CD4-positive, CD25-positive, alpha-beta regulatory T cell (primary cell): ENCODE results near the gene AKT1. TPM values are rescaled to one million over a fixed set of nuclear protein-coding genes. Genes with fewer than 3 reads are reported as not detected.

Experiments
- ATAC-seq, 2 donors: fragments of 150-1000 bp; cut with Tn5 transposase; one replicate each; pipeline ENCODE4 v1.10.0; 2021; ENCODE audit warnings: low read depth in 2 of 2, moderate number of reproducible peaks in 2 of 2, moderate library complexity in 1 of 2
- DNase-seq, 3 donors: peaks; one replicate each; pipeline versions ENCODE4 v3.0.0 to v3.0.0-alpha.2; 2012 to 2022; ENCODE audit warnings: mixed read lengths in 1 of 3
- H3K27ac ChIP-seq: one replicate; pipeline ENCODE4 v1.7.0; 2013; ENCODE audit warnings: mild to moderate bottlenecking, low read length; ENCODE audit not compliant: insufficient read depth, poor library complexity, severe bottlenecking
- H3K27me3 ChIP-seq: one replicate; pipeline ENCODE4 v1.7.0; 2013; ENCODE audit warnings: low read length; ENCODE audit not compliant: control insufficient read depth, insufficient read depth
- H3K36me3 ChIP-seq: one replicate; pipeline ENCODE4 v1.7.0; 2013; ENCODE audit warnings: mild to moderate bottlenecking, low read length, moderate library complexity; ENCODE audit not compliant: control insufficient read depth, insufficient read depth
- H3K4me1 ChIP-seq: 2 replicates; pipeline ENCODE4 v1.7.0; 2013; ENCODE audit warnings: mild to moderate bottlenecking, low read length; ENCODE audit not compliant: insufficient read depth, control insufficient read depth, poor library complexity, severe bottlenecking
- H3K4me3 ChIP-seq: one replicate; pipeline ENCODE4 v1.7.0; 2013; ENCODE audit warnings: low read depth, mild to moderate bottlenecking, low read length, moderate library complexity
- H3K9me3 ChIP-seq, 2 experiments: 1 replicate in 1 of 2; 2 replicates in 1 of 2; pipeline ENCODE4 v1.7.0; 2013; ENCODE audit warnings: low read length in 2 of 2, mild to moderate bottlenecking in 1 of 2, moderate library complexity in 1 of 2; ENCODE audit not compliant: control insufficient read depth in 2 of 2
- H3K27ac Mint-ChIP-seq, 3 donors: one replicate each; pipeline ENCODE4 v1.8.0; 2020 to 2022; ENCODE audit warnings: mild to moderate bottlenecking in 3 of 3, mixed read lengths in 3 of 3, moderate library complexity in 2 of 3
- H3K27me3 Mint-ChIP-seq: one replicate; pipeline ENCODE4 v1.8.0; 2022; ENCODE audit warnings: mild to moderate bottlenecking, mixed read lengths
- H3K36me3 Mint-ChIP-seq: one replicate; pipeline ENCODE4 v1.8.0; 2020; ENCODE audit warnings: mixed read lengths
- H3K4me1 Mint-ChIP-seq, 4 donors: one replicate each; pipeline ENCODE4 v1.8.0; 2020 to 2022; ENCODE audit warnings: mixed read lengths in 4 of 4, mild to moderate bottlenecking in 1 of 4
- H3K4me3 Mint-ChIP-seq, 4 donors: one replicate each; pipeline ENCODE4 v1.8.0; 2020 to 2022; ENCODE audit warnings: mild to moderate bottlenecking in 4 of 4, mixed read lengths in 4 of 4, moderate library complexity in 3 of 4
- H3K9me3 Mint-ChIP-seq, 7 donors: one replicate each; pipeline ENCODE4 v1.8.0; 2020 to 2022; ENCODE audit warnings: mixed read lengths in 7 of 7, mild to moderate bottlenecking in 3 of 7, moderate library complexity in 2 of 7
- polyA plus RNA-seq, 4 donors: library from polyadenylated mRNA; unstranded; fragments of 300-500 nt; fragmentation: Illumina TruSeq; gene quantifications; one replicate each; pipeline ENCODE4 v1.2.3, GENCODE V29; 2021
- total RNA-seq: library from RNA; stranded (reverse); gene quantifications from one replicate; pipeline ENCODE4 v1.2.3, GENCODE V29; 2022

Gene AKT1
- total and polyA plus RNA-seq, 5 donors from 2014 or later, result 6.3 to 86.0 (median 16.5) TPM

GRCh38 chr14:104776961-104777807 is 18.4 kb downstream of the AKT1 start:
- no peak overlapping the region for H3K27ac Mint-ChIP-seq

GRCh38 chr14:104776481-104776880 is 19.1 kb downstream of the AKT1 start:
- ATAC-seq (no peak), DNase-seq (no peak)
- Mint-ChIP-seq H3K36me3 (peaks cover 6% of the 10 kb centered on the region), H3K4me1 (no peaks in the 10 kb centered on the region), H3K27me3 (no peaks in the 10 kb centered on the region), H3K4me3 (no peak overlapping the region), H3K27ac (no peak overlapping the region), H3K9me3 (no peaks in the 10 kb centered on the region)
- H3K27me3 ChIP-seq, result no peaks in the 10 kb centered on the region
- H3K9me3 ChIP-seq, result no peaks in the 10 kb centered on the region
- no peaks in the 10 kb centered on the region for H3K4me1 ChIP-seq
- peaks cover 21% of the 10 kb centered on the region for H3K36me3 ChIP-seq
- H3K27ac ChIP-seq, result no peak overlapping the region
- no peak overlapping the region for H3K4me3 ChIP-seq

More at GRCh38 chr14:104776961-104777807, 18.4 kb downstream of the AKT1 start:
- Histone ChIP-seq H3K4me3 (no peak overlapping the region), H3K9me3 (no peaks in the 10 kb centered on the region), H3K4me1 (no peaks in the 10 kb centered on the region), H3K36me3 (peaks cover 14% of the 10 kb centered on the region), H3K27me3 (no peaks in the 10 kb centered on the region), H3K27ac (no peak overlapping the region)
- Mint-ChIP-seq H3K9me3 (no peaks in the 10 kb centered on the region), H3K4me1 (no peaks in the 10 kb centered on the region), H3K27me3 (no peaks in the 10 kb centered on the region), H3K36me3 (peaks cover 3% of the 10 kb centered on the region), H3K4me3 (no peak overlapping the region)
- DNase-seq (no peak), ATAC-seq (no peak)

GRCh38 chr14:104775073-104775489 is 20.5 kb downstream of the AKT1 start:
- Histone ChIP-seq H3K9me3 (no peaks in the 10 kb centered on the region), H3K4me1 (no peaks in the 10 kb centered on the region), H3K27ac (no peak overlapping the region), H3K27me3 (no peaks in the 10 kb centered on the region), H3K36me3 (peaks cover 26% of the 10 kb centered on the region), H3K4me3 (no peak overlapping the region)
- no peak for DNase-seq
- no peak overlapping the region for H3K4me3 Mint-ChIP-seq
- peaks cover 15% of the 10 kb centered on the region for H3K36me3 Mint-ChIP-seq
- no peak overlapping the region for H3K27ac Mint-ChIP-seq
- peaks cover 0 to 2% (median 0%) of the 10 kb centered on the region in 4 donors for H3K4me1 Mint-ChIP-seq
- no peaks in the 10 kb centered on the region for H3K27me3 Mint-ChIP-seq
- no peak for ATAC-seq
- no peaks in the 10 kb centered on the region for H3K9me3 Mint-ChIP-seq

- Mint-ChIP-seq H3K9me3 (no peaks in the 10 kb centered on the region), H3K36me3 (peaks cover 19% of the 10 kb centered on the region), H3K4me3 (no peak overlapping the region), H3K27ac (no peak overlapping the region), H3K27me3 (no peaks in the 10 kb centered on the region), H3K4me1 (peaks cover 0 to 5% (median 0%) of the 10 kb centered on the region in 4 donors)
- no peak for DNase-seq
- Histone ChIP-seq H3K36me3 (peaks cover 26% of the 10 kb centered on the region), H3K9me3 (no peaks in the 10 kb centered on the region), H3K4me1 (no peaks in the 10 kb centered on the region), H3K27ac (no peak overlapping the region), H3K4me3 (no peak overlapping the region), H3K27me3 (no peaks in the 10 kb centered on the region)
- ATAC-seq, result no peak
These were observed 21.0 kb downstream of the AKT1 start for GRCh38 chr14:104774453-104775072.

DNA sequence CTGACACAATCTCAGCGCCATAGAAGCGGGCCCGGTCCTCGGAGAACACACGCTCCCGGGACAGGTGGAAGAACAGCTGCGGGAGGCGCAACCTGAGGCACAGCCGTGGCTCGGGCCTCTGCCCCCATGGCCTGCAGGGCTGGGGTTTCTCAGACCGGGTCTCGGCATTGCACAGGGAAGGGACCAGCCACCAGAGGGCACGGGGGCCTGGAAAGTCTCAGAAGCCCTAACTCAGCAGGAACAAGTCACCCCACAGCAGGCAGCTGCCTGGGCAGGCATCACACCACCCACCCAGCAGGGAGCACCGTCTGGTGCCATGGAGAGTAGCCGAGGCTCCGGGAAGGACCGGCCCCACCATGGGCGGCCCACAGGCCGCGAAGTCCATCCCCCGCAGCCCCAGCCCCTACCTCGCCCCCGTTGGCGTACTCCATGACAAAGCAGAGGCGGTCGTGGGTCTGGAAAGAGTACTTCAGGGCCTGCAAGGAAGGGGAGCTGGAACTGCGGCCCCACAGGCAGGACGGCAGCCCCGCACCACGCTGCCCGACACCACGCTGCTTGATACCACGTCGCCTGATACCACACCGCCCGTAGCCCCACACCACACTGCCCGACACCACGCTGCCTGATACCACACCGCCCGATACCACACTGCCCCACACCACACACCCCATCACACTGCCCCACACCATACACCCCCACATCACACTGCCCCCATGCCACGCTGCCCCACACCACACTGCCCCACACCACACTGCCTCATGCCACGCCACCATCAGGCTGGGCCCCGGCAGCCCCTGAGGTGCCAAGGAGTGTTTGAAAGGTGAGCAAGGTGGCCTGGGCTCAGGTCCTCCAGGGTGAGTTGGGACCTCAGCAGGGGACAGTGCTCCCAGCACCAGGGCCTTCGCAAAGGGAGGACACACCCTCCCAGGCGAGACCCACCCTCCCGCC is 21.8 kb downstream of the AKT1 start:
- Mint-ChIP-seq H3K27ac (no peak overlapping the region), H3K27me3 (no peaks in the 10 kb centered on the region), H3K36me3 (peaks cover 19% of the 10 kb centered on the region), H3K9me3 (no peaks in the 10 kb centered on the region), H3K4me3 (no peak overlapping the region), H3K4me1 (peaks cover 0 to 8% (median 0%) of the 10 kb centered on the region in 4 donors)
- no peak overlapping the region for H3K27ac ChIP-seq
- H3K4me3 ChIP-seq, result no peak overlapping the region
- no peaks in the 10 kb centered on the region for H3K9me3 ChIP-seq
- peaks cover 26% of the 10 kb centered on the region for H3K36me3 ChIP-seq
- H3K4me1 ChIP-seq, result peaks cover 2% of the 10 kb centered on the region
- no peak for ATAC-seq
- DNase-seq, result no peak
- H3K27me3 ChIP-seq, result no peaks in the 10 kb centered on the region

DNA sequence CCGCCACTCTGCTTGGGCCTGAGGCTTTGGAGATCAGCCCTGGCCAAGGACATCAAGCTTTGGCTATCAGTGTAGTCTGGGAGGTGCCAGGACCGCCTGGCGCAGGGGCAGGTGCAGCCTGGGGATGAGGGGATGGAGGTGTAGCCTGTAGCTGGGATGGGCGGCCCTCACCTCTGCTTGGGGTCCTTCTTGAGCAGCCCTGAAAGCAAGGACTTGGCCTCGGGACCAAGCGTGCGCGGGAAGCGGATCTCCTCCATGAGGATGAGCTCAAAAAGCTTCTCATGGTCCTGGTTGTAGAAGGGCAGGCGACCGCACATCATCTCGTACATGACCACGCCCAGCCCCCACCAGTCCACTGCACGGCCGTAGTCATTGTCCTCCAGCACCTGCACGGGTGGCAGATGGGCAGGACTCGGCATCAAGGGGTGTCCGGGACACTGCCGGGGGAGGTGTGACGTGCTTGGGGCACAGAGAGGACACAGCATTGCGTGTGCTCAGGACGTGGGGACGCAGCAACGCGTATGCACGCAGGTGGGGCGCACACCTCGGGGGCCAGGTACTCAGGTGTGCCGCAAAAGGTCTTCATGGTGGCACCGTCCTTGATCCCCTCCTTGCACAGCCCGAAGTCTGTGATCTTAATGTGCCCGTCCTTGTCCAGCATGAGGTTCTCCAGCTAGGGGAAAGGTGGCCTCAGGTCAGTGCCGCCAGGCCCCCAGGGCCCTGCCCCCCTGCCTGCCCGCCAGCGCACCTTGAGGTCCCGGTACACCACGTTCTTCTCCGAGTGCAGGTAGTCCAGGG is 22.6 kb downstream of the AKT1 start:
- no peaks in the 10 kb centered on the region for H3K27me3 Mint-ChIP-seq
- H3K36me3 ChIP-seq, result peaks cover 26% of the 10 kb centered on the region
- peaks cover 0 to 14% (median 2%) of the 10 kb centered on the region in 4 donors for H3K4me1 Mint-ChIP-seq
- peaks cover 19% of the 10 kb centered on the region for H3K36me3 Mint-ChIP-seq
- no peaks in the 10 kb centered on the region for H3K9me3 ChIP-seq
- peaks cover 4% of the 10 kb centered on the region for H3K4me1 ChIP-seq
- no peaks in the 10 kb centered on the region for H3K9me3 Mint-ChIP-seq
- no peak for DNase-seq
- ATAC-seq, result no peak
- no peak overlapping the region for H3K27ac ChIP-seq
- H3K4me3 Mint-ChIP-seq, result no peak overlapping the region
- H3K27ac Mint-ChIP-seq, result no peak overlapping the region
- no peak overlapping the region for H3K4me3 ChIP-seq
- no peaks in the 10 kb centered on the region for H3K27me3 ChIP-seq
